Measurements from ENCODE around the gene RFNG. TPM values are rescaled to one million over a fixed set of nuclear protein-coding genes. Genes with fewer than 3 reads are reported as not detected.

The RFNG gene
- total RNA-seq, 1 experiment from 2014 or later = 46.7 TPM

DNA sequence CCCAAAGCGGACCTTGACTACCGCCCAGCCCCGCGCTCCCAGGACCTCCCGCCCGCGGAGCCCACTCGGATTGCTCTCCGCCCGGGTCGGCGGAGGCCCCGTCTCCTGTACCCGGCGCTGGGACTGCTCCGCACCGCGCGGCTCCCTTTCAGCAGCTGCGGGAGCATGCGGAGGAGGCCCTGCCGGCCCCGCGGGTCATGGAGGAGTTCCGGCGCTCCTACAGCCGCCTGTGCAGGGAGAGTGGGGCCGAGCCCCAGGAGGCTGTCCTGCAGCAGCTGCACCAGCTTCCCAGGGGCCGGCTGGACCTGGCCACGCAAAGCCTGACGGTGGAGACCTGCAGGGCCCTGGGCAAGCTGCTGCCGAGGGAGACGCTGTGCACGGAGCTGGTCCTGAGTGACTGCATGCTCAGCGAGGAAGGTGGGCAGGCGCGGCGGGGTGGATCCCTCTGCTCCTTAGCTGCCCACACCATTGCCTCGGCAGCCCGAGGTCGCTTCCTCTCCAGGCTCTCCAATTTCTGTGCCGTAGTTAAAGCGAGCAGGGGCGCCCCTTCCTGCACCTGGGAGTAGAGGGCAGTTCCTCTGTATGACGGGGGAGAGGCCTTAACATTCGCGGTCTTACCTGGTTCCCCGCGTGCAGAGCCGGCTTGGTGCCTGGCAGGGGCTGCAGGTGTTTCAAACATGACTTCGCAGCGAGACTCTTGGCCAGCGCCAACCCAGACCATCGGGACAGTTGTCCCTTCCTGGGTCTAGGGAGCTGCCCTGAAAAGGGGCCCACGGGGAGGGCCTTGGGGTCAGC, 28.0 kb downstream of the RFNG start:
- ATAC-seq (peak; percentile 9), DNase-seq (no peak)
- Histone ChIP-seq H3K9me2 (replicated peaks; ENCODE audit: low read length) (no peaks in the 10 kb centered on the region), H3K27me3 (ENCODE audit: low read length) (no peaks in the 10 kb centered on the region), H3K4me2 (ENCODE audit: low read length) (peak overlapping the region; percentile 81), H3K4me1 (ENCODE audit: insufficient read depth, low read length) (peaks cover 21% of the 10 kb centered on the region; the same call in 1 of the 2 replicates), H3K9me3 (ENCODE audit: low read length) (no peaks in the 10 kb centered on the region), H4K20me1 (ENCODE audit: low read length) (peaks cover 7% of the 10 kb centered on the region; the same call in 1 of the 2 replicates), H3F3A (ENCODE audit: low read length, unreplicated experiment) (no peaks in the 10 kb centered on the region), H3K27ac (ENCODE audit: low read length) (no peak overlapping the region), H3K36me3 (ENCODE audit: low read depth, low read length) (no peaks in the 10 kb centered on the region; the same call in 1 of the 2 replicates), H3K9ac (ENCODE audit: low read length) (peak overlapping the region; percentile 72), H2AFZ (ENCODE audit: low read length) (peak overlapping the region; percentile 75), H3K4me3 (ENCODE audit: low read length) (peak overlapping the region; percentile 80), H3K79me2 (ENCODE audit: low read length) (peaks cover 43% of the 10 kb centered on the region)
- ChIA-PET CTCF (interaction anchor here (1.5 to 4.8 kb wide), 2 partner anchors 14 to 64 kb away, joined by 10 to 40 read pairs; partner anchors contain the start of gene DCXR), POLR2A (ENCODE audit: unreplicated experiment) (no interaction called here)
- TF ChIP-seq EZH2 (IDR thresholded peaks at IDR 0.05; ENCODE audit: low read length, unreplicated experiment) = no peak
- intact Hi-C loops (cut with micrococcal nuclease) = no loop called here
- BruUV-seq (replicated peaks) = TSS peak; percentile 15

DNA sequence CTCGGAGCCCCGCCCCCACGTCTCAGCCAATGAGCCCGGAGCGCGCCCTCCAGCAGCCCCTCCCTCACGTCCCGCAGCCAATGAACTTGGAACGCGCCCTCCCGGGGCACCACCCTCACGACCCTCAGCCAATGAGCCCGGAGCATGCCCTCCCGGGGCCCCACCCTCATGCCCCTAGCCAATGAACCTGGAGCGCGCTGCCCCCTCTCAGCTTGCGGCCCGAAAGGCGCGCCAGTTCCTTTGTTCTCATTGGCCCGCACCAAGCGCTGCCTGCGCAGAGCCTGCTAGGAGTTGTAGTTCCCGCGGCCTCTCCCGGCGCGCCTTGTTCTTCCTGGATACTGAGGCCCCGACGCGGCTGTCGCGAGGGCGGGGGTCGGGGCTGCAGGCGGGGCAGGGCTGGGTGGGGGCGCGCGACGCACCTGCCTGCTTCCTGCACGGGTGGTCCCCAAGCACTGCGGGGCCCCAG, 28.6 kb downstream of the RFNG start, which contains the start of gene LRRC45:
TSS of gene LRRC45 (plus strand) at position 325 of the 466 bp plus-strand sequence. CDS start 339 bp downstream, outside the sequence.
- Histone ChIP-seq H3K4me2 (ENCODE audit: low read length) (peak within 1 kb of the TSS; percentile 99), H3K36me3 (ENCODE audit: low read depth, low read length) (no peaks in the 10 kb centered on the region; the same call in 1 of the 2 replicates), H3K9ac (ENCODE audit: low read length) (peak within 1 kb of the TSS; percentile 98), H3K9me3 (ENCODE audit: low read length) (no peaks in the 10 kb centered on the region), H3K9me2 (replicated peaks; ENCODE audit: low read length) (no peaks in the 10 kb centered on the region), H3F3A (ENCODE audit: low read length, unreplicated experiment) (no peaks in the 10 kb centered on the region), H3K4me3 (ENCODE audit: low read length) (peak within 1 kb of the TSS; percentile 100), H3K4me1 (ENCODE audit: insufficient read depth, low read length) (peaks cover 21% of the 10 kb centered on the region; the same call in 1 of the 2 replicates), H4K20me1 (ENCODE audit: low read length) (peaks cover 7% of the 10 kb centered on the region; the same call in 1 of the 2 replicates), H2AFZ (ENCODE audit: low read length) (peak within 1 kb of the TSS; percentile 80), H3K27ac (ENCODE audit: low read length) (peak within 1 kb of the TSS; percentile 57), H3K79me2 (ENCODE audit: low read length) (peaks cover 43% of the 10 kb centered on the region), H3K27me3 (ENCODE audit: low read length) (no peaks in the 10 kb centered on the region)
- no TSS peak for BruUV-seq (replicated peaks)
- no peak for TF ChIP-seq EZH2 (IDR thresholded peaks at IDR 0.05; ENCODE audit: low read length, unreplicated experiment)
- TF ChIP-seq EZH2phosphoT487 (IDR thresholded peaks at IDR 0.05; ENCODE audit: borderline replicate concordance, low read length) = no peak
- TF ChIP-seq, protein P1, sequence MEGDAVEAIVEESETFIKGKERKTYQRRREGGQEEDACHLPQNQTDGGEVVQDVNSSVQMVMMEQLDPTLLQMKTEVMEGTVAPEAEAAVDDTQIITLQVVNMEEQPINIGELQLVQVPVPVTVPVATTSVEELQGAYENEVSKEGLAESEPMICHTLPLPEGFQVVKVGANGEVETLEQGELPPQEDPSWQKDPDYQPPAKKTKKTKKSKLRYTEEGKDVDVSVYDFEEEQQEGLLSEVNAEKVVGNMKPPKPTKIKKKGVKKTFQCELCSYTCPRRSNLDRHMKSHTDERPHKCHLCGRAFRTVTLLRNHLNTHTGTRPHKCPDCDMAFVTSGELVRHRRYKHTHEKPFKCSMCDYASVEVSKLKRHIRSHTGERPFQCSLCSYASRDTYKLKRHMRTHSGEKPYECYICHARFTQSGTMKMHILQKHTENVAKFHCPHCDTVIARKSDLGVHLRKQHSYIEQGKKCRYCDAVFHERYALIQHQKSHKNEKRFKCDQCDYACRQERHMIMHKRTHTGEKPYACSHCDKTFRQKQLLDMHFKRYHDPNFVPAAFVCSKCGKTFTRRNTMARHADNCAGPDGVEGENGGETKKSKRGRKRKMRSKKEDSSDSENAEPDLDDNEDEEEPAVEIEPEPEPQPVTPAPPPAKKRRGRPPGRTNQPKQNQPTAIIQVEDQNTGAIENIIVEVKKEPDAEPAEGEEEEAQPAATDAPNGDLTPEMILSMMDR (conservative IDR thresholded peaks at IDR 0.05; ENCODE audit: low read depth, low read length) = no peak
- ChIA-PET POLR2A (ENCODE audit: unreplicated experiment) (interaction anchor here (0.7 kb wide), 1 partner anchor 23 kb away, joined by 3 read pairs; no protein-coding TSS in a partner anchor), CTCF (interaction anchor here (0.7 to 4.8 kb wide), 4 partner anchors 15 to 137 kb away, joined by 4 to 40 read pairs (median 8); partner anchors contain the start of gene DCXR)
- ATAC-seq (peak; percentile 84), DNase-seq (peak; percentile 99)
- intact Hi-C loops (cut with micrococcal nuclease) = no loop called here

DNA sequence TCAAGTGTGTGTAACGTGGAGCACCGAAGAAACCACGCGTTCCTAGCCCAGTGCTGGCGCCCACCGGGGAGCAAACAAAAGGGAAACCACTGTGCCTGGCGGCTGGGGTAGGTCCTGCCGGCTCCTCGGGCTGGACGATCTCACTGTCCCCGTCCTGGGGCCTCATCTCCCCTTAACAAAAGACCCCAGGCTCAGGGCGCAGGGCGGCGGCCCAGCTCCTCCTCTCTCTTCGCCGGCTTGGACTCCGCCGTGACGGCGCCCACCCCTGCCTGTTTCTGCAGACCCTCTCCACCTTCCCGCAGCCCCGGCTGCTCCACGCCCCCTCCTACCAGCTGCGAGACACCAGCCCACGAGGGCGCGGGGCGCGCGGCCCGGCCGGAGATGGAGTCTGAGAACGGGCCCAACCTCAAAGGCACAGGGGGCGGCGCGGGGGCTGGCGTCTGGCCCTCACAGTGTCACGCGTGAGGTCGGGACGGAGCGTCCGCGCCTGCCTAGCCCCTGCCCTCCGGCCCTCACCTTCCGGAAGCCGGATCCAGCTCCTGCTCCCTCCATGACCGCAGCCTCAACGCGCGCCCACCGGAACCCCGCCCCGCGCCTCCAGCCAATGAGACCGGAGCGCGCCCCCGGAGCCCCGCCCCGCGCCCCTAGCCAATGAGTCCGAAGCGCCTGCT, 29.2 kb downstream of the RFNG start, which contains the start of gene CENPX:
TSS of gene CENPX (minus strand) at position 569 of the 671 bp plus-strand sequence. CDS start at position 552, 17 bp downstream.
- Histone ChIP-seq H3K9me3 (ENCODE audit: low read length) (no peaks in the 10 kb centered on the region), H3K4me1 (ENCODE audit: insufficient read depth, low read length) (peaks cover 21% of the 10 kb centered on the region; the same call in 1 of the 2 replicates), H3K36me3 (ENCODE audit: low read depth, low read length) (no peaks in the 10 kb centered on the region; the same call in 1 of the 2 replicates), H3K79me2 (ENCODE audit: low read length) (peaks cover 43% of the 10 kb centered on the region), H3K4me3 (ENCODE audit: low read length) (peak within 1 kb of the TSS; percentile 100), H3K27ac (ENCODE audit: low read length) (peak within 1 kb of the TSS; percentile 57), H2AFZ (ENCODE audit: low read length) (peak within 1 kb of the TSS; percentile 80), H4K20me1 (ENCODE audit: low read length) (peaks cover 7% of the 10 kb centered on the region; the same call in 1 of the 2 replicates), H3K9ac (ENCODE audit: low read length) (peak within 1 kb of the TSS; percentile 98), H3K4me2 (ENCODE audit: low read length) (peak within 1 kb of the TSS; percentile 99), H3K9me2 (replicated peaks; ENCODE audit: low read length) (no peaks in the 10 kb centered on the region), H3F3A (ENCODE audit: low read length, unreplicated experiment) (no peaks in the 10 kb centered on the region), H3K27me3 (ENCODE audit: low read length) (no peaks in the 10 kb centered on the region)
- POLR2A ChIA-PET (ENCODE audit: unreplicated experiment) = interaction anchor here (0.7 kb wide), 1 partner anchor 23 kb away, joined by 3 read pairs; no protein-coding TSS in a partner anchor
- BruUV-seq (replicated peaks) = TSS peak; percentile 45
- CTCF ChIA-PET = interaction anchor here (0.6 to 4.8 kb wide), 8 partner anchors 15 to 315 kb away, joined by 4 to 40 read pairs (median 6); partner anchors contain the start of gene DCXR
- DNase-seq = no peak
- intact Hi-C loops (cut with micrococcal nuclease) = no loop called here
- TF ChIP-seq EZH2phosphoT487 (IDR thresholded peaks at IDR 0.05; ENCODE audit: borderline replicate concordance, low read length) = no peak
- TF ChIP-seq EZH2 (IDR thresholded peaks at IDR 0.05; ENCODE audit: low read length, unreplicated experiment) = no peak
- TF ChIP-seq, protein P1 (conservative IDR thresholded peaks at IDR 0.05; ENCODE audit: low read depth, low read length) = no peak
- ATAC-seq = no peak; the same call in 1 of the 2 replicates
